ENCODE measurements around the gene SCGB3A2.

SCGB3A2 gene

DNA sequence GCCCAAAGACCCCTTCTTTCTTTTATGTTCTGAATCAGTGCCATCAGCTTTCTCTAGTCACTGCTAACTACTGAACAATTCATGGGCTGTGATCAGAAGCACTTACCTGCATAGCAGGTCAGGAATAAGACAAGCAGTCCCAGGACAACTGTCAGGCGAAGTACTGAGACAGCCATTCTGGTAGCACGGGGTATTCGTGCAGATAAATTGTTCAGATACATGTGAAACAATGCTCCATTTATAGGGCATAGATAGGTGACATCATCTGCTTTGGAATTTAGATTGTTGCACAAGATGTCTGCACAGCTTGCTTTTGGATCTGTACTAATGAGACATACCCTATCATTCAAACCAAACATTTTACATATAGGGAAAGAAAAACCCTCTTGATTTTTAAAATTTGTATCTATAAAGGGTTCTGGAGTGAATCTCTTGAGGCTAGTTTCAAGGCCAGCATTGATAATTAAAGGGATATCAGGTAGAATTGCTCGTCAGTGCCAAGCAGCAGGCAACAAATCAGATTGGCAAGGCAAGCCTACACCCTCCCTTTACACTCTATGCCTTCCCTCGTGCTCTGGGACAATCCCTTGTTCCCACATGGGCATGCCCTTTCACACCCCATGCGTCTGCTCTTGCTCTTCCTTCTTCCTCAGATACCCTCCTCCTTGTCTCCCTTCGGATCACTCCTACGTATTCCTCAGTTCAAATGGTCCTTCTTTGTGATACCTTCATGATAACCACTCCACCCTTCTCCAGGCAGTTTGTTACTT lies 28.0 kb downstream of the SCGB3A2 start, which contains the start of gene C5orf46:
TSS of gene C5orf46 (minus strand) at position 213 of the 770 bp plus-strand sequence. CDS start at position 176, 37 bp downstream.
- no peaks in the 10 kb centered on the region for H3K79me2 ChIP-seq (ENCODE audit: insufficient read depth, low read length)
- H3K9me3 ChIP-seq (ENCODE audit: low read length), result no peaks in the 10 kb centered on the region
- no peak within 1 kb of the TSS for H3K27ac ChIP-seq (ENCODE audit: low read depth, low read length, poor library complexity, severe bottlenecking)
- no peak within 1 kb of the TSS for H3K9ac ChIP-seq (ENCODE audit: low read length)
- H3K4me3 ChIP-seq (ENCODE audit: low read depth, low read length, poor library complexity, severe bottlenecking), result no peak within 1 kb of the TSS
- H3F3A ChIP-seq (ENCODE audit: insufficient read depth, low read length), result no peaks in the 10 kb centered on the region
- no peaks in the 10 kb centered on the region for H3K36me3 ChIP-seq (ENCODE audit: insufficient read depth, low read length)
- H2AFZ ChIP-seq (ENCODE audit: low read length), result no peak within 1 kb of the TSS
- no peaks in the 10 kb centered on the region for H3K27me3 ChIP-seq (ENCODE audit: insufficient read depth, low read length)
- H4K20me1 ChIP-seq (ENCODE audit: insufficient read depth, low read length), result no peaks in the 10 kb centered on the region
- TF ChIP-seq, protein P1, sequence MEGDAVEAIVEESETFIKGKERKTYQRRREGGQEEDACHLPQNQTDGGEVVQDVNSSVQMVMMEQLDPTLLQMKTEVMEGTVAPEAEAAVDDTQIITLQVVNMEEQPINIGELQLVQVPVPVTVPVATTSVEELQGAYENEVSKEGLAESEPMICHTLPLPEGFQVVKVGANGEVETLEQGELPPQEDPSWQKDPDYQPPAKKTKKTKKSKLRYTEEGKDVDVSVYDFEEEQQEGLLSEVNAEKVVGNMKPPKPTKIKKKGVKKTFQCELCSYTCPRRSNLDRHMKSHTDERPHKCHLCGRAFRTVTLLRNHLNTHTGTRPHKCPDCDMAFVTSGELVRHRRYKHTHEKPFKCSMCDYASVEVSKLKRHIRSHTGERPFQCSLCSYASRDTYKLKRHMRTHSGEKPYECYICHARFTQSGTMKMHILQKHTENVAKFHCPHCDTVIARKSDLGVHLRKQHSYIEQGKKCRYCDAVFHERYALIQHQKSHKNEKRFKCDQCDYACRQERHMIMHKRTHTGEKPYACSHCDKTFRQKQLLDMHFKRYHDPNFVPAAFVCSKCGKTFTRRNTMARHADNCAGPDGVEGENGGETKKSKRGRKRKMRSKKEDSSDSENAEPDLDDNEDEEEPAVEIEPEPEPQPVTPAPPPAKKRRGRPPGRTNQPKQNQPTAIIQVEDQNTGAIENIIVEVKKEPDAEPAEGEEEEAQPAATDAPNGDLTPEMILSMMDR (IDR thresholded peaks at IDR 0.05; ENCODE audit: low read length), result no peak
- TF ChIP-seq EZH2 (IDR thresholded peaks at IDR 0.05; ENCODE audit: borderline replicate concordance, low read length), result no peak
- no peak within 1 kb of the TSS for H3K4me2 ChIP-seq (ENCODE audit: low read length)
- H3K9me2 ChIP-seq (ENCODE audit: low read depth, low read length), result no peaks in the 10 kb centered on the region
- H3K4me1 ChIP-seq (ENCODE audit: insufficient read depth, low read length, severe bottlenecking), result no peaks in the 10 kb centered on the region

DNA sequence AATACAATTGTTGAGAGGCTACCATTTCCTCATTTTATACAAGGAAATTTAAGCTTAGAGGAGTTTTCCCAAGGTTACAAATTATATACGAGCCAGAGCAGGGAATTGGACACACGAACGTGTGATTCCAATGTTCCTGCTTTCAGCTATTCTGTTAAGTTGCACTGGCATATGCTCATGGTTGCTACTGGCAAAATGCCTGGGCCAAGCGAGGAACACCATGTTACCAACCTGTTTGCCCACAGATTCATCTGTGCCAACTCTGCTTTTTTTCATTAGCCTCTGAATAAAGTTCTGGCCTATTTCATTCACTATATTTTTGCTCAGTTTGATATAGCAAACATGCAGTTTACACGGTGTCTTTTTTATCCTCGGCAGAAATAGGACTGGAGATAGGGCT lies 32.9 kb downstream of the SCGB3A2 start:
- Histone ChIP-seq H3K27ac (ENCODE audit: low read depth, low read length, poor library complexity, severe bottlenecking) (no peak overlapping the region), H3F3A (ENCODE audit: insufficient read depth, low read length) (no peaks in the 10 kb centered on the region), H3K36me3 (ENCODE audit: insufficient read depth, low read length) (no peaks in the 10 kb centered on the region), H3K4me2 (ENCODE audit: low read length) (no peak overlapping the region), H3K9me3 (ENCODE audit: low read length) (no peaks in the 10 kb centered on the region), H3K79me2 (ENCODE audit: insufficient read depth, low read length) (no peaks in the 10 kb centered on the region), H3K4me1 (ENCODE audit: insufficient read depth, low read length, severe bottlenecking) (no peaks in the 10 kb centered on the region), H4K20me1 (ENCODE audit: insufficient read depth, low read length) (no peaks in the 10 kb centered on the region), H2AFZ (ENCODE audit: low read length) (no peak overlapping the region), H3K4me3 (ENCODE audit: low read depth, low read length, poor library complexity, severe bottlenecking) (no peak overlapping the region), H3K9ac (ENCODE audit: low read length) (no peak overlapping the region), H3K9me2 (ENCODE audit: low read depth, low read length) (no peaks in the 10 kb centered on the region), H3K27me3 (ENCODE audit: insufficient read depth, low read length) (no peaks in the 10 kb centered on the region)
- TF ChIP-seq EZH2 (IDR thresholded peaks at IDR 0.05; ENCODE audit: borderline replicate concordance, low read length), result no peak
- TF ChIP-seq, protein P1 (IDR thresholded peaks at IDR 0.05; ENCODE audit: low read length), result no peak

DNA sequence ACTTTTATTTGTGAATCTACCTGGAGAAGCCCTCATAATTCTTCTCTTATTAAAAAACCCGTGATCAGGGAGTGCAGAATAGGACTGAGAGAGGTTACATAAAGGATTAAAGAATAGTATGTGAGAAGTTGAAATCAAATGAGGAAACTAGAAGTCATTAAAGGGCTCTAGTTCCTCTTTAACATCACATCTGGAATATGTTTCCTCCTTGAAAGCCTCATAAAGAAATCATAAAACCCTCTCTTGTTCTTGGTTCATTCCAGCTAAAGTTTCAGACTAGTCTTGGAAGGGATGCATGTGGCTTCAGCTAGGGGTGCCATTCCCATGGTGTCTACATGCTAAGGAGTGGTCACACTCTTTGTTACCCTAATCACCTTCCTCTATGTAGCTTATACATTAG lies 33.5 kb downstream of the SCGB3A2 start:
- H3K9me3 ChIP-seq (ENCODE audit: low read length), result no peaks in the 10 kb centered on the region
- no peaks in the 10 kb centered on the region for H3K79me2 ChIP-seq (ENCODE audit: insufficient read depth, low read length)
- H4K20me1 ChIP-seq (ENCODE audit: insufficient read depth, low read length), result no peaks in the 10 kb centered on the region
- no peak overlapping the region for H3K27ac ChIP-seq (ENCODE audit: low read depth, low read length, poor library complexity, severe bottlenecking)
- no peak overlapping the region for H3K4me2 ChIP-seq (ENCODE audit: low read length)
- no peaks in the 10 kb centered on the region for H3F3A ChIP-seq (ENCODE audit: insufficient read depth, low read length)
- H3K27me3 ChIP-seq (ENCODE audit: insufficient read depth, low read length), result no peaks in the 10 kb centered on the region
- no peaks in the 10 kb centered on the region for H3K4me1 ChIP-seq (ENCODE audit: insufficient read depth, low read length, severe bottlenecking)
- no peak overlapping the region for H3K9ac ChIP-seq (ENCODE audit: low read length)
- no peaks in the 10 kb centered on the region for H3K9me2 ChIP-seq (ENCODE audit: low read depth, low read length)
- TF ChIP-seq, protein P1 (IDR thresholded peaks at IDR 0.05; ENCODE audit: low read length), result no peak
- no peak for TF ChIP-seq EZH2 (IDR thresholded peaks at IDR 0.05; ENCODE audit: borderline replicate concordance, low read length)
- H3K36me3 ChIP-seq (ENCODE audit: insufficient read depth, low read length), result no peaks in the 10 kb centered on the region
- no peak overlapping the region for H2AFZ ChIP-seq (ENCODE audit: low read length)
- H3K4me3 ChIP-seq (ENCODE audit: low read depth, low read length, poor library complexity, severe bottlenecking), result no peak overlapping the region
